Omental fat pad (tissue), 4 donors: ENCODE results near the gene MIOS. TPM values are rescaled to one million over a fixed set of nuclear protein-coding genes. Genes with fewer than 3 reads are reported as not detected.
A peak's percentile ranks its signal among the peaks of the same experiment; 100 is the strongest.

Experiments
- ATAC-seq: fragments of 150-250 bp; one replicate; pipeline ENCODE4 v1.9.1; 2016; ENCODE audit warnings: mild to moderate bottlenecking, moderate library complexity; ENCODE audit not compliant: low FRiP score
- DNase-seq: peaks from one replicate; pipeline ENCODE4 v3.0.0-alpha.2; 2019; ENCODE audit warnings: low spot score
- total RNA-seq, 4 donors: library from RNA; depleted of rRNA; stranded (reverse); fragments of >200 nt; gene quantifications; one replicate each; pipeline ENCODE4 v1.1.0, GENCODE V29; 2016
- TF ChIP-seq, protein P1 (sequence below), 3 donors: fragments of 450-650 bp; IDR thresholded peaks; one replicate each; pipeline ENCODE4 v1.5.1; 2016 to 2017; ENCODE audit warnings: antibody characterized with exemption in 3 of 3, mild to moderate bottlenecking in 3 of 3, moderate library complexity in 2 of 3

Gene MIOS
- total RNA-seq, 4 donors from 2014 or later = 28.4 to 61.7 (median 41.5) TPM

DNA sequence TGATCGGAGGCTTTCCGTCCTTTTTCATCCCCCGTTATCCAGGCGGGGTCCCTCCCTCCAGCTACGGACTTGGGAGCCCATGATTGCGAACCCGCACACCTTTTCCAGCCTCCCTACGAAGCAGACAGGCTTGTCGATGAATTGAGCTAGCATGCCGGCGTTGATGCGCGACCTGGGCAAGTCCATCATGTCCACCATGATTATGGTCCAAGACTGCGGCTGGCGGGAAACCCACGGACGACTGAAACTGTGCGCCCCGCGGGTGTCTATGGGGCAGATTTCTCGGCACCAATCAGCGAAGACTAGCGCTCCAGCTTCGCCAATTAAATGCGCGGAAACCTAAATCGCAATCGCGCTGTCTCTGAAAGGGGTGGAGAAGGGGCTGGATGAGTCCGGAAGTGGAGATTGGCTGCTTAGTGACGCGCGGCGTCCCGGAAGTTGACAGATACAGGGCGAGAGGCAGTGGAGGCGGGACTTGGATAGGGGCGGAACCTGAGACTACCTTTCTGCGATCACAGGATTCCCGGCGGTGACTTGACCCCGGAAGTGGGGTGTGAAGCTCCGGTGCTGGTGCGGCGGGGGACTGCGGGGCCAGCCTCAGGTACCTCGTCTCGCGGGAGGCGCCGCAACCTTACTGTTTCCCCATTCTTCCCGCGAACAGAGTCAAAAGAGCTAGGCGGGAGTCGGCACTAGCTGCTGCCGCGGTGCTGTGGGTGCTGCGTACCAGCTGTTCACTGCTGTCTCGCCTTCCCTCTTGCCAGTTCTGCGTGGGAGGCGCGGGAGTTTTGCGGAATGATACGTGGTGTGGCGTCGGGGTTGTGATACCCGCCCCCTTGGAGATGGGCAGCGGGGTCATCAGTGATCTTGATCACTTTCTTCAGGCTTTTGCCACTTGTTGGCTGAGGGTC, 73.8 kb downstream of the MIOS start, which contains the start of gene UMAD1:
Gene UMAD1, plus strand, starts transcription at position 532 of the 908 bp plus-strand sequence. CDS start 32,620 bp downstream, outside the sequence.
- ATAC-seq (peak; percentile 100), DNase-seq (peak; percentile 88)
- TF ChIP-seq, protein P1, sequence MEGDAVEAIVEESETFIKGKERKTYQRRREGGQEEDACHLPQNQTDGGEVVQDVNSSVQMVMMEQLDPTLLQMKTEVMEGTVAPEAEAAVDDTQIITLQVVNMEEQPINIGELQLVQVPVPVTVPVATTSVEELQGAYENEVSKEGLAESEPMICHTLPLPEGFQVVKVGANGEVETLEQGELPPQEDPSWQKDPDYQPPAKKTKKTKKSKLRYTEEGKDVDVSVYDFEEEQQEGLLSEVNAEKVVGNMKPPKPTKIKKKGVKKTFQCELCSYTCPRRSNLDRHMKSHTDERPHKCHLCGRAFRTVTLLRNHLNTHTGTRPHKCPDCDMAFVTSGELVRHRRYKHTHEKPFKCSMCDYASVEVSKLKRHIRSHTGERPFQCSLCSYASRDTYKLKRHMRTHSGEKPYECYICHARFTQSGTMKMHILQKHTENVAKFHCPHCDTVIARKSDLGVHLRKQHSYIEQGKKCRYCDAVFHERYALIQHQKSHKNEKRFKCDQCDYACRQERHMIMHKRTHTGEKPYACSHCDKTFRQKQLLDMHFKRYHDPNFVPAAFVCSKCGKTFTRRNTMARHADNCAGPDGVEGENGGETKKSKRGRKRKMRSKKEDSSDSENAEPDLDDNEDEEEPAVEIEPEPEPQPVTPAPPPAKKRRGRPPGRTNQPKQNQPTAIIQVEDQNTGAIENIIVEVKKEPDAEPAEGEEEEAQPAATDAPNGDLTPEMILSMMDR (IDR thresholded peaks at IDR 0.05) = no peak

- TF ChIP-seq, protein P1 (IDR thresholded peaks at IDR 0.05) = no peak
- DNase-seq (no peak), ATAC-seq (peak; percentile 18)
These were observed 74.5 kb downstream of the MIOS start for GRCh38 chr7:7641129-7641663.

- no peak for ATAC-seq
- TF ChIP-seq, protein P1 (IDR thresholded peaks at IDR 0.05) = no peak
- DNase-seq = no peak
These were observed 75.4 kb downstream of the MIOS start for GRCh38 chr7:7642081-7642480.

DNA sequence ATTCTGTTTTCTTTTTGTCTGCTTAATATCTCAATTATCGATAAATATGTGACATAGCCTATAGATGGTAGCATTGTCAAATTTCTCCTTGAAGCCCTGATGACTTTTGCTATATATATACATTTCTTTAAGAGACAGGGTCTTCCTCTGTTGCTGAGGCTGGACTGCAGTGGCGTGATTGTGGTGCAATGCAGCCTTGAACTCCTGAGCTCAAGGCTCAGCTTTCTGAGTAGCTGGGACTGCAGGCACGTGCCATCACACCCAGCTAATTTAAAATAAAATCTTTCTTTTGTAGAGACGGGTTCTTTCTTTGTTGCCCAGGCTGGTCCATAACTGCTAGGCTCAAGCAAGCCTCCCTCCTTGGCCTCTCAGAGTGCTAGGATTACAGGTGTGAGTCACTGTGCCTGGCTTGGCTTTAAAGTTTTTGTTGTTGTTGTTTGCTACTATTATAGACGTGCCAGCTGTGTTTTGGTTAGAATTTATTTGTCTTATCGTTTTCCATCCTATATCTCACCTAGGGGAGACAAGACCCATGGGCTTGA, 80.9 kb downstream of the MIOS start:
- ATAC-seq = no peak
- TF ChIP-seq, protein P1 (IDR thresholded peaks at IDR 0.05) = no peak

DNA sequence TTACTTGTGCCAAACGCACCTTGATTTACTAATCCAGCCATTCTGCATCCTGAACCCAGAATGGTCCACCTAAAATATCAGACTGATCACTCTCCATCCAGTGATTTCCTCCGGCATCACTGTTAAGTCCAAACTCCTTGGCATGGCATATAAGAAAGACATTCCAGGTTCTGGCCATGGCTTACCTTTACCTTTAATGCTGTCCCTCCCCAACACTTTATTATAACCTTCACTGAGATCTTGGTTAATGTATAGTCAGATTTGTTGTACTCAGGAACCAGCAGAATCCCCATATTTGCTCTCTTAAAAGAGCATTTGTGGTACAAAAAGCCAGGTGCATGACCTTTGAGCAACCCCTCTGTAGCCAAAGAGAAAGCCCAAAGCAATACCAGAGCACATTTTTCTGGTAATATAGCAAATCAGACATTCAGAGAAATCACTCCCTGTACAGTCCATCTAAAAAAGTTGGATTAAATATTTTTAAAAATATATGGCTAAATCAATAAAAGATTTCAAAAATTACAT, 84.1 kb downstream of the MIOS start:
- TF ChIP-seq, protein P1 (IDR thresholded peaks at IDR 0.05) = no peak
- ATAC-seq = no peak
- DNase-seq = no peak

More for the DNA sequence above, 80.9 kb downstream of the MIOS start:
- DNase-seq = no peak

GRCh38 chr7:7651479-7651878, 84.8 kb downstream of the MIOS start:
- no peak for DNase-seq
- TF ChIP-seq, protein P1 (IDR thresholded peaks at IDR 0.05) = no peak
- no peak for ATAC-seq
